GM21526 (cell line): ENCODE results near the gene ZNF860.
"Not testable (repeated sequence)": the region's sequence is repeated elsewhere in the genome, so short reads cannot be mapped to it uniquely, and the experiment has no call there.

Experiments
- ATAC-seq: cut with Tn5 transposase; IDR thresholded peaks from one replicate; pipeline ENCODE4 v1.9.1; 2021; ENCODE audit warnings: moderate library complexity; ENCODE audit not compliant: unreplicated experiment, low FRiP score

Gene ZNF860

DNA sequence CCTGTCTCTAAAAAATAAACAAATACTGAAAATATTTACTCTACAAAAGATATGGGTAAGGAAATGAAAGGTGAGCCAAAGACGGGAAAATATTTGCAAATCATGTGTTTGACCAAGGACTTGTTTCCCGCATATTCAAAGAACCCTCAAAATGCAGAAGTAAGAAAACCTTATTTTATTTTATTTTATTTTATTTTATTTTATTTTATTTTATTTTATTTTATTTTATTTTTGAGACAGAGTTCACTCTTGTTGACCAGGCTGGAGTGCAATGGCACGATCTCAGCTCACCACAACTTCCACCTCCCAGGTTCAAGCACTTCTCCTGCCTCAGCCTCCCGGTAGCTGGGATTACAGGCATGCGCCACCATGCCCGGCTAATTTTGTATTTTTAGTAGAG is 11.4 kb downstream of the ZNF860 start:
- not testable (repeated sequence) for ATAC-seq

DNA sequence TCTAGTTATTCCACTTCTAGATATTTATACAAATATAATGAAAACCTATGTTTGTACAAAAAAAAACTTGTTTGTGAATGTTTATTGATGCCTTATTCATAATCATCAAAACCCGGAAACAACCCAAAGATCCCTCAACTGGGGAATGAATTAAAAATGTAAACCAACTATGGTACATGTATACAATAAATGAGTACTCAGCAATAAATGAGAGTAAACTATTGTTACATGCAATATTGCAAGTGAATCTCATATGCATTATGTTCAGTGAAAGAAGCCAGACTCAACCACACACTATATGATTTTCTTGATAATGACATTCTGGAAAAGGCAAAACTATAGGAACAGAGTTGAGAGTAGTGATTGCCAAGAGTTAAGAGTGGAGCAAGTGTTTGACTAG is 12.3 kb downstream of the ZNF860 start:
- no peak for ATAC-seq

DNA sequence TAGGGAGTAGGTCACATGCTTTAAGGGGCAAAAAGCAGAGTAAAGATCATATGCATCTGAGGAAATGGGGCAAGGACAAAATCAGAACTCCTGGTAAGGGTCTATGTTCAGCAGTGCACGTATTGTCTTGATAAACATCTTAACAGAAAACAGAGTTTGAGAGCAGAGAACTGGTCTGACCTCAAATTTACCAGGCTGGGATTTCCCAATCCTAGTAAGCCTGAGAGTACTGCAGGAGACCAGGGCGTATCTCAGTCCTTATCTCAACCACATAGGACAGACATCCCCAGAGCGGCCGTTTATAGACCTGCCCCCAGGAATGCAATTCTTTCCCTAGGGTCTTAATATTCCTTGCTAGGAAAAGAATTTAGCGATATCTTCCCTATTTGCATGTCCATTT is 13.5 kb downstream of the ZNF860 start:
- not testable (repeated sequence) for ATAC-seq

DNA sequence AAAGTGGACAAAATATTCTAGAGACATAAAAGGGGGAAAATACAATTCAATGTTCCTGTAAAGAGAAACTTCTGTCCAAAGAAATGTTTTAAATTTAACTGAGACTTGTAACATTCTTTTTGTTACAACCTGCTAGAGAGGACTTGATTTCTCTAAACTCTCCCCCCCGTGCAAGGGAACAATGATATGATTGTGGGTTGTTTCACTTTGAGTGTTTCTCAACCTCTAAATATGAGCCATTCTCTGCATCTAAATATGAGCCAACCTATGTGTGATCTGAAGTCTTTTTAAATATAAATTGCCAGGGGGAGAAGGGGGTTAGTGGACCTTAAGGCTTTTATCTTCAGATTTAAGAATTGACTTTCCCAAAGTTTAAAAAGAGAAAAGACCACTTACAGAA is 14.6 kb downstream of the ZNF860 start:
- ATAC-seq: peak; percentile 51

DNA sequence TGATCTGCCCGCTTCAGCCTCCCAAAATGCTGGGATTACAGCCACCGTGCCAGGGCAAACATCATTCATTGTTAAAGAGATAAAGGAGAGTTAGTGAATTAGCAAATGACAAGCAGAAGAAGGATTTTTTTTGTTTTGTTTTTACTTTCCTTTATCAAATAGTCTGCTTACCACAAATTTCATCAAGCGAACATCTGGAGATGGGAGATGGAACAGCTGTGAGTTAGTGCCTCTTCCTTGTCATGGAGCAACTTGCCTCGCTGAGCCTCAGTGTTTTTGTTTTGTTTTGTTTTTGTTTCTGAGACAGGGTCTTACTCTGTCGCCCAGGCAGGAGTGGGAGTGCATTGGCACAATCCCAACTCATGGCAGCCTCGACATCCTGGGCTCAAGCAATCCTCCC is 15.9 kb downstream of the ZNF860 start:
- no peak for ATAC-seq

DNA sequence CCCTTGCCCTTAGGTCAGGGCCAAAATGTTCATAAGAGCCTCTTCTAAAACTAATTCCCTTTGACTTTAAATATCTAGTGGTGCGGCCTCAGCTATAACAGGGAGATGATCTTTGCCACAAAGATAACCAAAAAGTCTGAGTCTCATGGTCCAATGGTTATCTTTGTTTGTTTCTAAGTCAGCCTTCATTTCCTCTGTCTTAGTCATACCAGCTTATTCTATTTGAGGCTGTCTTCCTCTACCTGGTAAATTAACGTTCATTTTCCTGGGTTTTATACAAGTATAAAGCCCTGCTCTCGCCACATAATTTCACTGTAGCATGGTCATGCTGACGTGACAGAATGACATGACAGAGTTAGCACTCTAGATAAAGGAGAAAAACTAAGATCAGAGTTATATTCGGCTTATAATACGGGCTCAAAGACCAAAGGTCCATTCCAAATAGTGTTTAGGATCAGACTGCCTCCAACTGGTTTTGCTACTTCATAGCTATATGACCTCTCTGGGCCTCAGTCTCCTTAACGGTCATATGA is 18.4 kb downstream of the ZNF860 start:
- ATAC-seq: peak; percentile 82

DNA sequence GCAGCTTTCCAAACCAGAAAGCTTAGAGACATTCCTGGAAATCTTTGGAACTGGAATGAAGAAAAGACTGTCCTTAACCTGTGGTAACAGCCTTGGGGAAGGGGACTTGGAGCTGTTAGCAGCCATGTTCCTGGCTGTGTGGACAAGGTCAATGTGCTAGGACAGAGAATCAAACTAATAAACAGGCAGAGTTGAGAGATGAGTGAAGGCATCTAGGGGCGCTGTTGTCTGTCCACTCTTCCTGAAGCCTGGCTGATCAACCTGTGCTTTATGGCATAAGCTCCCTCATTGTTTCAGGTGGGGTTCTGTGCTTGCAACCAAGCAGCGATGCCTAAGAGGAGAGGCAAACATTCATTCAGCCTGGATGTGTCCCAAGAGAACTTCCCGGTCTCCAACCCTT is 19.3 kb downstream of the ZNF860 start:
- no peak for ATAC-seq

DNA sequence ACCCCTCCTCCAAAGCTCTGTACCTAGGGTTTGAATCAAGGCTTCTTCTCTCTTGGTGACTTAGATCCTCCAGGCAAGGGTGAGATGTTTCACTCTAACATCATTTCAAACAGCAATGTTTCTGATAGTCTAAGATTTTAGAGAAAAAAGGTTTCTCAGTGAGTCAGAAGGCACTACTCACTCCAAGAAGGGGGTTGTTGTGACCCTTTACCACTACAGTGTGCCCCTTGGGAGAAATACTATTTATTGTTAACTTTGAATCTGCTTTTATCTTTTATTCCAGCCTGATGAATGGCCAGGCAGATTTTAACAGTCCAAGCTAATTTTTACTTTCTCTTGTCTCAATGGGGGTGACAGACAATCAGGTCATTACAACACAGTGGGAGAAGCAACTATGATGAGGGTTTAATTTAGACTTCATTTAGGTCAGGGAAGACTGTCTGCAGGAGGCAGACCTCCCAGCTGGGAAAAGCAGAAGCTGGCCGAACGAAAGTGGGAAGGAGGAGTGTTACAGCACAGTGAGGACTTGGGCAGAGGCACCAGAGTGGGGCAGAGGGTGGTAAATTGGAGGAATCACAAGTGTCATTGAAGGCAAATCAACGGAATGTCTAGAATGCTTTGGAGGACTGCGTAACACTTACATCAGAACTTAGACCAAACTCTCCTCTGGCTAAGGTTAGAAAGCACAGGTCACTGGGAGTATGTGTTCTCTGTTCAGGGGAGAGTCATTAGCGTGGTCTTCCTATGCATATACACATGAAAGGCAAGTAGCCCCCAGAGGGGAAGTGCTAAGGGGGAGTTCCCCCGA is 21.2 kb downstream of the ZNF860 start:
- ATAC-seq: no peak

DNA sequence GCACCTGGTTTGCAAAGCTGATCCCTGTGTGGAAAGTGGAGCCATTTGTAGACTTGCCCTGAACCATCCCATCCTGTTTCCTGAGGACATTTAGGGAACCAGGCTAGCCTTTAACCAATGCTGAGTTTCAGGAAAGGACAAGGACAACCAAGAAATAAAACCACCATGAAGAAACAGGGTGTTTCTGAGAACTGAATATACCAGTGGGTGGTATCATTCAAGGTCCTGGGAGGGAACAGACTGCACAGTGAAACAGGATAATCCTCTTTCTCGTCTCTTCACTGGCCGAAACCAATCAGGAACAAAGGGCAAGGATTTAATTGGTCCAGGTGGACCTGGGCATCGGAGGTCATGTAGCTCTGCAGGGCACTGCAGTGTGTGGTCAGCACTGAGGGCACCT is 21.8 kb downstream of the ZNF860 start:
- ATAC-seq: no peak

DNA sequence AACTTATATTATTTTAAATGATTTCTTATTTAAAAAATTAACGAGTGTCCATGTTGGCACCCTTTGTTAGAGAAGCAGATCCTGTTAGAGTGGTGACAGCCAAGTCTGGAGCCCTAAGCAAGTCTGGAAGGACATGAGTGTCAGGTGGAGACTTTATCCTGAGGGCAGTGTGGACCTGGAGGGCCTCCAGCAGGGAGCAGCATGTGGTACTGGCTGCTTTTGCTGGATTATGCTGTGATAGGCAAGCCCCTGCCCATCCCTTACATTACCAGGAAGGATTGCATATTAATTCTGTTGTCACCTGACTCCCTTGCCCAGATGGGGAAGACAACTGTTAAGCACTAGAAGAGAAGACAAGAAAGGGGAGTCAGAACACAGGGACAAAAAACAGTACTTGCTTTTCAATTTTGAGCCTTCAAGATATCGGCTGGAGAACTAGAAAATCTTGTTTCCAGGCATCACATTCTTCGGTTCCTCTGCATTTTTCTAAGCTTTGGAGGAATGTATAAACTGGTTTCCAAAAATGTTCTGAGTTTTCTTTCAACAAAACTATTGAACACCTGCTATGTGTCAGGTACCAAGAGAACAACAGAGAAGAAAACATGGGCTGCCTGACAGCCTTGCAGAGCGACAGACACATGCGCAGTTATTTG is 22.7 kb downstream of the ZNF860 start:
- ATAC-seq: no peak

DNA sequence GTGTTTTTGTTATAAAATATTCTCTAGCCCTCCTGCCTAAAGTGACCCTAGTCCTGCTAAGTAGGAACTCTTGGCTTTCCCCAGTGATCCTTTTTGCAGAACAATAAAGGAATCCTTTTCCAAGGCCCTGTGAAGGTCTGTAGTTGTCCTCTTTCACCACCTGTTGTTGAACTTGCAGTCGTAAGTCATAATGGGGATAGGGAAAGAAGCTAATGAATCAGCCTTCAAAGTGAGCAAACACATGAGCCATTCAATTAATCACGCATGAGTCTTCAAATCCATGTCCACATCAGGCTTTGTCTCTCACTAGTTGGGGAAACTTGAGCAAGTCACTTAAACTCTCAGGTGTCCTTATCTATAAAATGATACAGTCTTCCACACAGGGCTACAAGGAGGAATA is 27.6 kb downstream of the ZNF860 start:
- ATAC-seq: no peak

DNA sequence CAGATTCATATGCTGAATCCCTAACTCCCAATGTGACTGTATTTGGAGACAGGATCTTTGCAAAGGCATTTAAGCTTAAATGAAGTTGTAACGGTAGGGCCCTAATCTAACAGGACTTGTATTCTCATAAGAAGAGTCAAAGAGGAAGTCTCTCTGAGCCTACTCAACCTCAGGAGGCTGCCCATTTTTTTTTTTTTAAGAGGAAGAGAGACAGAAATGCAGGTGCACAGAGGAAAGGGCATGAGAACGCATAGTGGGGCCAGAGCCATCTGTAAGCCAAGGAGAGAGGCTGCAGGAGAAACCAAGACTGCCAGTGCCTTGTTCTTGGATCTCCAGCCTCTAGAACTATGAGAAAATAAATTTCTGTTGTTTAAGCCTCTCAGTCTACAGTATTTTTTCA is 28.4 kb downstream of the ZNF860 start:
- no peak for ATAC-seq

DNA sequence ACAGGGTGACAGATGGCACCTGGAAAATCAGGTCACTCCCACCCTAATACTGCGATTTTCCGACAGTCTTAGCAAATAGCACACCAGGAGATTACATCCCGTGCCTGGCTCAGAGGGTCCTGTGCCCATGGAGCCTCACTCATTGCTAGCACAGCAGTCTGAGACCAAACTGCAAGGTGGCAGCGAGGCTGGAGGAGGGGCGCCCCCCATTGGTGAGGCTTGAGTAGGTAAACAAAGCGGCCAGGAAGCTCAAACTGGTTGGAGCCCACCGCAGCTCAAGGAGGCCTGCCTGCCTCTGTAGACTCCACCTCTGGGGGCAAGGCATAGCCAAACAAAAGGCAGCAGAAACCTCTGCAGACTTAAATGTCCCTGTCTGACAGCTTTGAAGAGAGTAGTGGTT is 29.1 kb downstream of the ZNF860 start:
- not testable (repeated sequence) for ATAC-seq

DNA sequence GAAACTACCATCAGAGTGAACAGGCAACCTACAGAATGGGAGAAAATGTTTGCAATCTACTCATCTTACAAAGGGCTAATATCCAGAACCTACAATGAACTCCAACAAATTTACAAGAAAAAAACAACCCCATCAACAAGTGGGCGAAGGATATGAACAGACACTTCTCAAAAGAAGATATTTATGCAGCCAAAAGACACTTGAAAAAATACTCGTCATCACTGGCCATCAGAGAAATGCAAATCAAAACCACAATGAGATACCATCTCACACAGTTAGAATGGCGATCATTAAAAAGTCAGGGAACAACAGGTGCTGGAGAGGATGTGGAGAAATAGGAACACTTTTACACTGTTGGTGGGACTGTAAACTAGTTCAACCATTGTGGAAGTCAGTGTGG is 34.1 kb downstream of the ZNF860 start:
- ATAC-seq: not testable (repeated sequence)

DNA sequence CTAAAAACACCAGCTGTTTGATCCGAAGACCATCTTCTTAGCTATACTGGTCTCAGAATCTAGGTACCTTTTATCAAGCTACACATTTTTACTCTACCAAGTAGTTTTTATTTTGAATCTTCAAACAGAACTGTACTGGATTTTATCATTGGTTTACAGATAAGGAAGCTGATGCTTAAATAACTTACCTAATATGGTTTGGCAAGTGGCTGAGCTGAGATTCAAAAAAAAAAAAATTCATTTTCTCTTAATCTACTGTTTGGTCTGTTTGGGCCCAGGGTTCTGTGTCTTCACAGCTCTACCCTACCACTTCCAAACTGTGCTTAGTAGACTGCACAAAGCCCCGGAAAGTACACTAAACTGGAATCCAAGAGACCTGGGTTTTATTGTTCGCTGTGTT is 35.7 kb downstream of the ZNF860 start:
- ATAC-seq: no peak

DNA sequence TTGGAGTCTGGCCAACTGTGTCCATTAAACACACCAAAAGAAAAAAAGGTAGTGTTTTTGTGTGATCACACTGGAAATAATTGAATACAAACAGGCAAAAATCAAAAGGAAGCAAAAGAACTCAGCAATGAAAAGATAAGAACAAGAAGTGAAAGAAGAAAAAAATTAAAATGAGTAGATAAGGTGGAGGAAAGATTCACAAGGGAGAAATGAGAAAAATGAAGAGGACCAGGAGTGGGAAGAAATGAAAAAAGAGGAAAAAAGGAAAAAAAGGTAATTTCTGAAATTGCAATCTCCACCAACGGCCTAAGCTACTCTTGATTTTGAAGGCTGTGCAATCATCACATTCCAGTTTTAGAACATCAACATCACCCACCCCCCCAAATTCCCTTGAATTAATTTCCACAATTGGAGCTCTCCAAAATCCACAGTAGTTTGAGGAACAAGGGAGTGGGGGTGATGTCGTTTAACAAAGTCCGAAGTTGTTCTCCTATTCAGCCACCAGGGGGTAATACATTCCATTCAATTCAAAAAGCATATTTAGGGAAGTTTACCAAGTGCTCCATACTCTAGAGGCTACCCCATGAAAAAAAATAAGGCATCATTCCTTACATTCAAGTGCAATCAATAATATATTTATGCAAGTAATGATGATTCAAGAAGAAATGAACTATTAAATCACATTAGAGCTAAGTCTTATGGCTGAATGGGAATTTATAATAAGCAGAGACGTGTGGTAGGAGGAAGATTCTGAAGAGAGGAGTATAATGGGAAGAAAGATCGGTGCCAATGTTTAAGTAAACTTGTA is 37.4 kb downstream of the ZNF860 start:
- ATAC-seq: no peak

DNA sequence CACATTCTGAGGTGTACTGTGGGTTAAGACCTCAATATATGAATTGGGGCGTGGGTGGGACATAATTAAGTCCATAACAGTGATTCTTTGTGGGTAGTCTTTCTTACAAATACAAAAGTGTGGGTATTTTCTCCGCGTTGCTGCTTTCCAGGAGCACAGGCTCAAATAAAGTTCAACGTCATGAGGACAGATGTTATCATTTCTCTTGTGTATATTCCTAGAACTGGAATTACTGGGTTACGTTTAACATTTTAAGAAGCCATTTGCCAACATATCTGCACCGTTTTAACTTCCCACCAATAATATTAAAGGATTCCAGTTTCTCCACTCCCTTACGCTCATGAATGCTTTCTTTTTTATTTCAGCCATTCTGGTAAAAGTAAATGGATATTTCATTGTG is 39.6 kb downstream of the ZNF860 start:
- ATAC-seq: no peak

DNA sequence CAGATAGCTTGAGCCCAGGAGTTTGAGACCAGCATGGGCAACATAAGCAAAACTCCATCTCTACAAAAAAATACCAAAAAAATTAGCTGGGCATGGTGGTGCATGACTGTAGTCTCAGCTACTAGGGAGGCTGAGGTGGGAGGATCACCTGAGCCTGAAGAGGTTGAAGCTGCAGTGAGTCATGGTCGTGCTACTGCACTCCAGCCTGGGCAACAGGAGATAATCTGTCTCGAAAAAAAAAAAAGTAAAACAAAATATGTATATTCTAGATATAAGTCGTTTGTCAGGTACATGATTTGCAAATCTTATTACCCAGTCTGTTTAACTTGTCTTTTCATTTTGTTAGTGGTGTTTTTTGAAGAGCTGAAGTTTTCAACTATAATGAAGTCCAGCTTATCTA is 40.2 kb downstream of the ZNF860 start:
- ATAC-seq: no peak

DNA sequence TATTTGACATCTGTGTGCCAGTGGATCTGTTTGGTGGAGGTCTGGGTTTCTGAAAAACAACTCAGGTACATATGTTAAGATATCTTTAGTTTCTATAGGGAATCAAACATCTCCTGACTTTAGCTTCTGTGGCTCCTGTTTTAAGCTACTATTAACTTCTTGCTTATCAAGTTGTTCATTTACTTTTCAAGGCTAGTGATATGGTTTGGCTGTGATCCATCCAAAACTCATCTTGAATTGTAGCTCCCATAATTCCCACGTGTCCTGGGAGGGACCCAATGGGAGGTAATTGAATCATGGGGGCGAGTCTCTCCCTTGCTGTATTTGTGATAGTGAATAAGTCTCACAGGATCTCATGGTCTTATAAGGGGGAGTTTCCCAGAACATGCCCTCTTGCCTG is 41.4 kb downstream of the ZNF860 start:
- ATAC-seq: no peak

DNA sequence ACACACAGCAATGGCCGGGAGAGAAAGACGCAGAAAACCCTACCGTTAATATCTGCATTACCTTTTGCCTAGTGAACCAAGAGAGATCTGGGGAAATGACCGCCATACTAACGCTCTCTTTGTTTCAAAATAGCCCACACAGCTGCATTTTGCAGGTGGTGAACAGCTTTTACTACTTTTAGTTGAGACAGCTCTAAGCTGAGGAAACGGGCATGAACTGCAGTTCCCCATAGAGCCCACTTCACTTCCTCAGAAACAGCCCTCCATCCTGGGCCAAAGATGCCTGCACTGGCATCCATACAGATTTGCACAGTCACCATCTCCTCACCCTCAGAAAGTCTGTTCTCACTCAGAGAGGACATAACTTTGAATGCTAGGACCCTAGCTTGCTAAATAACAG is 45.0 kb downstream of the ZNF860 start:
- ATAC-seq: no peak

DNA sequence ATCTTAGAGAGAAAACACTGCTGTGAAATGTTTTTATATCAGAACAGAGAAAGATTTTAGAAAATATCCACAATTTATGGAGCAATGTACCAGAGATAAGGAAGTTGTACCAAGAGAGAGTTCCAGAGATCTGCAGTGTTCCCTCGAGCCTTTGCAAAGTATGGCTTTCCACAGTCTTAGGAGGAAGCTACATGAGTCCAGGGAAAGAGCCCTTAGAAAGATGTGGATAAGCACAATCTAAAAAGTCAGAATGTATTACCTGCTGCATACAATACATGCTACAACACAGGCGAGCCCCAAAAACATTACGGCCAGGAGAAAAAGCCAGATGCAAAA is 56.4 kb downstream of the ZNF860 start:
- no peak for ATAC-seq
